HepG2 (cell line): ENCODE data around the gene KRTAP10-8. TPM values are rescaled to one million over a fixed set of nuclear protein-coding genes. Genes with fewer than 3 reads are reported as not detected.

Source experiments
- ATAC-seq: fragments of 200-7000 bp; cut with Tn5 transposase; 3 replicates; pipeline ENCODE4 v1.9.1; 2020; ENCODE audit warnings: mild to moderate bottlenecking, moderate library complexity
- BruUV-seq: library from RNA; stranded (reverse); fragments of 400-500 nt; replicated peaks from 2 replicates; lab custom pipeline; 2021; lab: Mats Ljungman, UMichigan
- CTCF ChIA-PET: fragments of 300-600 bp; formaldehyde crosslinking; extraction: SDS; loops from one replicate; lab custom pipeline; 2021; ENCODE audit warnings: low total read pairs, inconsistent platforms, low intra/inter-chr PET ratio; lab: Yijun Ruan, JAX
- POLR2A ChIA-PET: fragments of 350-600 bp; sonication (Branson Sonifier 250); formaldehyde crosslinking; loops from one replicate; lab custom pipeline; 2020; ENCODE audit warnings: antibody characterized with exemption, inconsistent platforms; lab: Yijun Ruan, JAX
- DNase-seq: peaks from one replicate; pipeline ENCODE4 v3.0.0-alpha.2; 2015; ENCODE audit warnings: low spot score
- FAIRE-seq: peaks from 3 replicates; lab custom pipeline; 2011; peaks lifted over from hg19 to GRCh38; lab: Jason Lieb, UNC
- H2AFZ ChIP-seq: one replicate; pipeline ENCODE4 v1.6.1; 2011; ENCODE audit warnings: low read length, inconsistent platforms
- H3K27ac ChIP-seq: fragments of 300-600 bp; 3 replicates; pipeline ENCODE4 v1.8.0; 2011; ENCODE audit warnings: mixed run types, mild to moderate bottlenecking, mixed read lengths, low read length, inconsistent platforms; ENCODE audit not compliant: insufficient read depth; ENCODE audit errors: extremely low read length
- H3K27me3 ChIP-seq, 2 experiments: fragments of 200-600 bp in 1 of 2; 2 replicates in 1 of 2; 3 replicates in 1 of 2; pipeline versions ENCODE4 v1.6.0 to v1.8.0; 2011; ENCODE audit warnings: low read length in 2 of 2, mild to moderate bottlenecking in 2 of 2, moderate library complexity in 2 of 2, inconsistent platforms in 1 of 2; ENCODE audit not compliant: insufficient read depth in 2 of 2, control insufficient read depth in 1 of 2
- H3K36me3 ChIP-seq, 2 experiments: fragments of 200-600 bp in 1 of 2; replicated peaks in 1 of 2; 2 replicates in 1 of 2; 3 replicates in 1 of 2; pipeline versions ENCODE4 v1.5.1 to v1.8.0; 2011; ENCODE audit warnings: low read length in 2 of 2, inconsistent platforms in 1 of 2; ENCODE audit not compliant: insufficient read depth in 2 of 2, control insufficient read depth in 1 of 2
- H3K4me1 ChIP-seq: 2 replicates; pipeline ENCODE4 v1.5.1; 2012; ENCODE audit warnings: low read length, inconsistent platforms; ENCODE audit not compliant: insufficient read depth
- H3K4me2 ChIP-seq: 2 replicates; pipeline ENCODE4 v1.6.0; 2011; ENCODE audit warnings: low read depth, low read length, inconsistent platforms
- H3K4me3 ChIP-seq, 3 experiments: fragments of 200-600 bp in 1 of 3; sonication (generic), shearing (Covaris generic) in 1 of 3; replicated peaks in 1 of 3; 2 replicates each; pipeline ENCODE4 v1.5.1; 2011 to 2016; ENCODE audit warnings: low read length in 3 of 3, inconsistent platforms in 2 of 3, low read depth in 2 of 3, mild to moderate bottlenecking in 2 of 3, control low read depth in 1 of 3, mixed read lengths in 1 of 3; ENCODE audit not compliant: insufficient read depth in 1 of 3
- H3K79me2 ChIP-seq: one replicate; pipeline ENCODE4 v1.6.1; 2011; ENCODE audit warnings: low read length, inconsistent platforms; ENCODE audit not compliant: insufficient read depth
- H3K9ac ChIP-seq: 2 replicates; pipeline ENCODE4 v1.6.0; 2011; ENCODE audit warnings: mild to moderate bottlenecking, low read depth, low read length, inconsistent platforms; ENCODE audit not compliant: insufficient read depth
- H3K9me3 ChIP-seq: 2 replicates; pipeline ENCODE4 v1.5.1; 2012; ENCODE audit warnings: mild to moderate bottlenecking, low read length
- H4K20me1 ChIP-seq: 2 replicates; pipeline ENCODE4 v1.6.0; 2011; ENCODE audit warnings: inconsistent platforms, mild to moderate bottlenecking, low read length, moderate library complexity; ENCODE audit not compliant: insufficient read depth
- AGO2 ChIP-seq: fragments of 200-400 bp; formaldehyde crosslinking; optimal IDR thresholded peaks from 2 replicates; pipeline ENCODE3; 2017; ENCODE audit warnings: mild to moderate bottlenecking, low read depth, low read length, moderate library complexity
- BORCS8-MEF2B ChIP-seq: sonication (generic); formaldehyde crosslinking; IDR thresholded peaks from 2 replicates; pipeline ENCODE4 v1.8.0; 2022; ENCODE audit warnings: mild to moderate bottlenecking, missing genetic modification reagents
- KLF11 ChIP-seq: IDR thresholded peaks from 2 replicates; pipeline ENCODE4 v1.6.1; 2016; ENCODE audit warnings: missing compliant biosample characterization
- ZHX2 ChIP-seq, 2 experiments: sonication (generic) in 1 of 2; formaldehyde crosslinking in 1 of 2; IDR thresholded peaks; 2 replicates each; pipeline versions ENCODE4 v1.6.1 to v1.9.0; 2014 to 2022; ENCODE audit warnings: antibody characterized with exemption in 1 of 2, borderline replicate concordance in 1 of 2, inconsistent platforms in 1 of 2, low read depth in 1 of 2, missing genetic modification reagents in 1 of 2
- WGBS: methylation state at CpG from one replicate; pipeline ENCODE4 v1.1.6; 2017; ENCODE audit warnings: low lambda C conversion rate; 5-methylcytosine and 5-hydroxymethylcytosine counted together
- in situ Hi-C: cut with HindIII; loops from 2 replicates; pipeline ENCODE4 v1.10.0; 2017; ENCODE audit warnings: low pct_unique_long_range_greater_than_20kb; ENCODE audit not compliant: extremely low pct_ligation_motif_present
- intact Hi-C: fragments of 100-400 bp; cut with micrococcal nuclease; formaldehyde crosslinking; loops from one replicate; pipeline ENCODE4 v1.10.0; 2022; ENCODE audit not compliant: unreplicated experiment
- polyA plus RNA-seq, 8 experiments: library from polyadenylated mRNA; depleted of rRNA in 3 of 8; stranded (reverse) in 7 of 8; unstranded in 1 of 8; fragments of >200 nt; fragmentation: Illumina TruSeq in 4 of 8; extraction: Trizol in 4 of 8; gene quantifications; 2 replicates each; pipeline versions ENCODE4 v1.2.1 to v1.2.3, GENCODE V29; 2011 to 2016; ENCODE audit warnings: low read depth in 4 of 8, missing spikeins in 1 of 8, mixed read lengths in 1 of 8; ENCODE audit not compliant: insufficient read depth in 1 of 8
- total RNA-seq, 5 experiments: library from RNA; depleted of rRNA; stranded (reverse); fragments of >200 nt; fragmentation: Illumina TruSeq; extraction: Trizol; gene quantifications; 2 replicates each; pipeline ENCODE4 v1.2.3, GENCODE V29; 2016; ENCODE audit warnings: low read depth in 1 of 5
- TF ChIP-seq, protein P1 (sequence below): sonication (generic); formaldehyde crosslinking; IDR thresholded peaks from 2 replicates; pipeline ENCODE4 v1.5.0; 2020; ENCODE audit warnings: missing genetic modification reagents, mild to moderate bottlenecking, borderline replicate concordance

The KRTAP10-8 gene
- total and polyA plus RNA-seq, 2 of the 13 experiments (the other 11 are each of a cell fraction or from before 2014, with no cell fraction given): not detected

DNA sequence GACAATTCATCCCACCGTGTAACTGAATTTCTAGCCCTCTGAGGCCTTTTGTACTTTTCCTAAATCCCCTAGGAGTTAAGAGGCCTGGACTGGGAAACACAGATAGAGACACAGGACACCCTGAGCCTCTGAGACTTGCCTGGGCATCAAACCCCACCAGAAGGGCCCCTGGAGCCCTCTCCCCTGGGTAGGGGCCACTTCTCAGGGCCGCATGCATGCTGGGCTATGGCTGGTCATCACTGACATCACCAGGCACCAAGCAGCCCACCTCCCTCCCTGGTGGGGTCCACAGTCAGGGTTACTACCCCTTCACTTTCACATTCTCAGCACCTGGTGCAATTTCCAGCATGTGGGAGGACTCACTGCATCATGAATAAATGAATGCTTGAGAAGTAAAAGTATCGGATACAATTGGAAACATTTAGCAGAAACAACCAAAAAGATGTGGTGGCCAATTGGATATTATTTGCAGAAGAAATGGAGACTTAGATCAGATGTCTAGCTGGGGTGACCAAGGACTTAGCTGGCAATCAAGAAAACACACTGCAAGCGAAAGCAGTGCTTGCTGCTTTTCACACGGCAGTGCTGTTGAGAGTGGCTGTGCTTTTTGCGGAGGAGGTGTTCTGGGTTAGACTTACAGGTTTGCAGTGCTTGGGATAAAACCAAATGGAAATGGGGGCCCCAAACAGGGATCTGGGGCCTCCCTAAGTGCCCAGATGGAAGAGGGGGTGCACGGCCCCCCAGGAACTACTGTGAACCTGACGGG, 12.4 kb upstream of the KRTAP10-8 start:
- Histone ChIP-seq H2AFZ (no peak overlapping the region), H3K4me1 (peaks cover 13% of the 10 kb centered on the region), H3K27me3 (peaks cover 0 to 1% of the 10 kb centered on the region in 2 experiments; a peak in 1 of 5 replicates), H4K20me1 (no peaks in the 10 kb centered on the region), H3K4me3 (no peak overlapping the region), H3K79me2 (no peaks in the 10 kb centered on the region), H3K36me3 (no peaks in the 10 kb centered on the region), H3K4me2 (no peak overlapping the region), H3K27ac (no peak overlapping the region), H3K9me3 (no peaks in the 10 kb centered on the region), H3K9ac (no peak overlapping the region)
- ChIA-PET POLR2A (no interaction called here), CTCF (no interaction called here)
- BruUV-seq: no TSS peak
- TF ChIP-seq ZHX2 (IDR thresholded peaks at IDR 0.05; ENCODE audit: low read depth) (no peak), ZHX2 (CRISPR knock-in tag; IDR thresholded peaks at IDR 0.05; ENCODE audit: borderline replicate concordance) (no peak), BORCS8-MEF2B (CRISPR knock-in tag) (no peak), AGO2 (no peak), KLF11 (CRISPR knock-in tag) (no peak)
- TF ChIP-seq, protein P1, sequence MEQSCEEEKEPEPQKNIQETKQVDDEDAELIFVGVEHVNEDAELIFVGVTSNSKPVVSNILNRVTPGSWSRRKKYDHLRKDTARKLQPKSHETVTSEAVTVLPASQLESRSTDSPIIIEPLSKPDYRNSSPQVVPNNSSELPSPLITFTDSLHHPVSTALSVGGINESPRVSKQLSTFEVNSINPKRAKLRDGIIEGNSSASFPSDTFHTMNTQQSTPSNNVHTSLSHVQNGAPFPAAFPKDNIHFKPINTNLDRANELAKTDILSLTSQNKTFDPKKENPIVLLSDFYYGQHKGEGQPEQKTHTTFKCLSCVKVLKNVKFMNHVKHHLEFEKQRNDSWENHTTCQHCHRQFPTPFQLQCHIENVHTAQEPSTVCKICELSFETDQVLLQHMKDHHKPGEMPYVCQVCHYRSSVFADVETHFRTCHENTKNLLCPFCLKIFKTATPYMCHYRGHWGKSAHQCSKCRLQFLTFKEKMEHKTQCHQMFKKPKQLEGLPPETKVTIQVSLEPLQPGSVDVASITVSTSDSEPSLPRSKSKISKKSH: no peak
- intact Hi-C loops (no loop called here), in situ Hi-C loops (no loop called here)
- no peak for DNase-seq
- no peak for ATAC-seq
- 79% methylated on average over 6 of the region's 8 CpGs for WGBS
- FAIRE-seq: no peak
